Parathyroid adenoma (tissue), 2 donors: Measurements from ENCODE around the gene AP1B1.

Experiments
- H2AFZ ChIP-seq: fragments of 300-600 bp; sonication (generic); one replicate; pipeline ENCODE4 v1.7.0; 2017; ENCODE audit warnings: antibody characterized with exemption, mild to moderate bottlenecking
- H3K27ac ChIP-seq: fragments of 300-600 bp; sonication (generic); one replicate; pipeline ENCODE4 v1.7.0; 2017
- H3K27me3 ChIP-seq: fragments of 300-600 bp; sonication (generic); one replicate; pipeline ENCODE4 v1.7.0; 2017; ENCODE audit warnings: low read length; ENCODE audit not compliant: control insufficient read depth, insufficient read depth
- H3K36me3 ChIP-seq: fragments of 300-600 bp; sonication (generic); one replicate; pipeline ENCODE4 v1.7.0; 2017; ENCODE audit warnings: low read length; ENCODE audit not compliant: control insufficient read depth, insufficient read depth
- H3K4me1 ChIP-seq: fragments of 300-600 bp; sonication (generic); one replicate; pipeline ENCODE4 v1.7.0; 2017; ENCODE audit warnings: control low read depth
- H3K4me2 ChIP-seq: fragments of 300-600 bp; sonication (generic); one replicate; pipeline ENCODE4 v1.7.0; 2017; ENCODE audit warnings: low read length
- H3K4me3 ChIP-seq: fragments of 300-600 bp; sonication (generic); one replicate; pipeline ENCODE4 v1.7.0; 2017; ENCODE audit warnings: low read depth, low read length
- H3K79me2 ChIP-seq: fragments of 300-600 bp; sonication (generic); one replicate; pipeline ENCODE4 v1.7.0; 2017; ENCODE audit warnings: control low read depth
- H3K9ac ChIP-seq: fragments of 300-600 bp; sonication (generic); one replicate; pipeline ENCODE4 v1.7.0; 2017; ENCODE audit warnings: mild to moderate bottlenecking
- H3K9me3 ChIP-seq: fragments of 300-600 bp; sonication (generic); one replicate; pipeline ENCODE4 v1.7.0; 2017; ENCODE audit warnings: low read length; ENCODE audit not compliant: control insufficient read depth
- TF ChIP-seq, protein P1 (sequence below): fragments of 300-600 bp; sonication (generic); IDR thresholded peaks from one replicate; pipeline ENCODE4 v1.7.0; 2017; ENCODE audit warnings: antibody characterized with exemption, mild to moderate bottlenecking
- donor health status: primary hyperparathyroidism.

AP1B1 gene

DNA sequence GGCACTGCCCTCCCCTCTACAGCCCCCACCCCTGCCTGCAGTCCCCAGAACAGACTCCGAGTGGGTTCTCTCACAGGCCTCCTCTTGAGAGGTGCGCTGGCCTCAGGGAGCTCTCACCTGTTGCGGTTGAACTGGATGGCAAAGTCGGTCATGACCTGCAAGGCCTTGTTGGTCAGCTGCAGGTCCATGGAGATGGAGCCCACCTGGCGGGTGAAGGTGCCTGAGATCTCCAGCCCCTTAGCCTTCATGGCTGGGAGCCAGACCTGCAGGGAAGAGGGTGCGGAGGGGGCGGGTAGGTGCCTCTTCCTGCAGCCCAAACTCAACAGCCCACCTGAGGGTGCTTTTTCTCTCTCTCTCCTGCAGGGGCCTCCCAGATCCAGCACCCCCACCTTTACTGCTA is 54.2 kb downstream of the AP1B1 start:
- H3K79me2 ChIP-seq, result no peaks in the 10 kb centered on the region
- H3K4me2 ChIP-seq, result no peak overlapping the region
- no peaks in the 10 kb centered on the region for H3K36me3 ChIP-seq
- no peak overlapping the region for H3K4me3 ChIP-seq
- TF ChIP-seq, protein P1, sequence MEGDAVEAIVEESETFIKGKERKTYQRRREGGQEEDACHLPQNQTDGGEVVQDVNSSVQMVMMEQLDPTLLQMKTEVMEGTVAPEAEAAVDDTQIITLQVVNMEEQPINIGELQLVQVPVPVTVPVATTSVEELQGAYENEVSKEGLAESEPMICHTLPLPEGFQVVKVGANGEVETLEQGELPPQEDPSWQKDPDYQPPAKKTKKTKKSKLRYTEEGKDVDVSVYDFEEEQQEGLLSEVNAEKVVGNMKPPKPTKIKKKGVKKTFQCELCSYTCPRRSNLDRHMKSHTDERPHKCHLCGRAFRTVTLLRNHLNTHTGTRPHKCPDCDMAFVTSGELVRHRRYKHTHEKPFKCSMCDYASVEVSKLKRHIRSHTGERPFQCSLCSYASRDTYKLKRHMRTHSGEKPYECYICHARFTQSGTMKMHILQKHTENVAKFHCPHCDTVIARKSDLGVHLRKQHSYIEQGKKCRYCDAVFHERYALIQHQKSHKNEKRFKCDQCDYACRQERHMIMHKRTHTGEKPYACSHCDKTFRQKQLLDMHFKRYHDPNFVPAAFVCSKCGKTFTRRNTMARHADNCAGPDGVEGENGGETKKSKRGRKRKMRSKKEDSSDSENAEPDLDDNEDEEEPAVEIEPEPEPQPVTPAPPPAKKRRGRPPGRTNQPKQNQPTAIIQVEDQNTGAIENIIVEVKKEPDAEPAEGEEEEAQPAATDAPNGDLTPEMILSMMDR, result no peak
- no peaks in the 10 kb centered on the region for H3K27me3 ChIP-seq
- no peaks in the 10 kb centered on the region for H3K4me1 ChIP-seq
- H3K9ac ChIP-seq, result no peak overlapping the region
- H3K27ac ChIP-seq, result no peak overlapping the region
- no peak overlapping the region for H2AFZ ChIP-seq
- H3K9me3 ChIP-seq, result no peaks in the 10 kb centered on the region

DNA sequence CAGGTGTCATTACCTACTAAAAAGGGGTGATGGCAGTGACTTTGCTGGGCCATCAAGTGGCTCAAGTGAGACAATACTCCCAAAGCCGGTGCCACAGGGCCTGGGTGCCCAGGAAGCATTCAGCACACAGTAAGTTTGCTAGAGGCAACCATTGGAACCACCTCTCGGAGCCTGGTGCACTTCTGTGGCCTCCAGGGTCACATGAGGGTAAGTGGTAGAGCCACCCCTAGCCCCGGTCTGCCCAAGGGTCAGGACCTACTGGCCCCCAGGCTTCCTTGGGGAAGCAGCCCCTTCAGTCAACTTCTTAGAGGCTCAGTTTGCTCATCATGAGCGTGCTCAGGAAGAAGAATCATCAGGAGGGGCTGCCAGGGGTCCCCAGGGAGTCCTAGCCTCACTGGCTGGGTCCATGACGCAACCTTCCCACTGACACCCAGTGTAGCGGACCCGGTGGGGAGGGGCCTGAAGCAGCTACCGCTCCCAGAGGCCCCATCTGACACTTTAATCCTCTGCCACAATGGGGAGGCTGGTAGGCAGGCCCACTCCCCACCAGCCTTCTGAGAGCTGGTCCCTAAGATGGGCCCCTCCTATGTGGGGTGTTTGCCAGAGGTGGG is 55.4 kb downstream of the AP1B1 start:
- no peaks in the 10 kb centered on the region for H3K4me1 ChIP-seq
- H3K9me3 ChIP-seq, result no peaks in the 10 kb centered on the region
- H3K36me3 ChIP-seq, result no peaks in the 10 kb centered on the region
- H3K9ac ChIP-seq, result no peak overlapping the region
- H3K27me3 ChIP-seq, result no peaks in the 10 kb centered on the region
- H3K79me2 ChIP-seq, result no peaks in the 10 kb centered on the region
- no peak overlapping the region for H3K4me2 ChIP-seq
- H3K27ac ChIP-seq, result no peak overlapping the region
- no peak overlapping the region for H2AFZ ChIP-seq
- TF ChIP-seq, protein P1, result no peak
- no peak overlapping the region for H3K4me3 ChIP-seq

DNA sequence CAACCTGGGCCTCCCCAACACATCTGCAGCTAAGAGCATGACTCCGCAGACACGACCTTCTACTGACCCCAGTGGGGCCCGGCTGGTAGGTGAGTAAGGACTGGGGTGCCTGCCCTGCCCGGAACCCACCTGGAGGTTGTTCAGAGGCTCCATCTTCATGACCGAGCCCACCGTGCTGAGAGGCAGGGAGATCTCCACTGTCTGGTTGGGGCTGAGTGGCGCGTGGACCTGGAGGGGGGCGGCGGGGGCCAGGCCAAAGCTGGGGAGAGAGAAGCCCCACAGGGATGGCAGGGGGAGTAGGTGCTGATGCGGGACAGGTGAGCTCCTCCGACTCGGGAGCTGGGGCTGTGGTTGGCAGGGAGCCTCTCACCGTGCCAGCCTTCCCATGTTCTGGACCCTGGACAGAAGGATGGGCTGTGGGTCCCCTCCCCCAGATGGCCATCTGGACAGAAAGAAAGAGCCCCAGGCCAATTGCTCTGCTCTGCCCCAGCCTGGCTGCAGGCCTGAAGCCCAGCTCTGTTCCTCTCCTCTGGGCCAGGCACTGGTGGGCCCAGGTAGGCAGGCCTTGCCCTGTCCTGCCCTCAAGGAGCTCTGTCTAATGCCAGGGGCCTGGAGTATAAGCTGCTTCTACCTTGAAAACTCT is 56.6 kb downstream of the AP1B1 start:
- no peaks in the 10 kb centered on the region for H3K27me3 ChIP-seq
- TF ChIP-seq, protein P1, result no peak
- no peaks in the 10 kb centered on the region for H3K9me3 ChIP-seq
- H3K36me3 ChIP-seq, result no peaks in the 10 kb centered on the region
- H3K4me2 ChIP-seq, result no peak overlapping the region
- H2AFZ ChIP-seq, result no peak overlapping the region
- no peaks in the 10 kb centered on the region for H3K79me2 ChIP-seq
- H3K9ac ChIP-seq, result no peak overlapping the region
- H3K4me1 ChIP-seq, result no peaks in the 10 kb centered on the region
- no peak overlapping the region for H3K4me3 ChIP-seq
- H3K27ac ChIP-seq, result no peak overlapping the region

DNA sequence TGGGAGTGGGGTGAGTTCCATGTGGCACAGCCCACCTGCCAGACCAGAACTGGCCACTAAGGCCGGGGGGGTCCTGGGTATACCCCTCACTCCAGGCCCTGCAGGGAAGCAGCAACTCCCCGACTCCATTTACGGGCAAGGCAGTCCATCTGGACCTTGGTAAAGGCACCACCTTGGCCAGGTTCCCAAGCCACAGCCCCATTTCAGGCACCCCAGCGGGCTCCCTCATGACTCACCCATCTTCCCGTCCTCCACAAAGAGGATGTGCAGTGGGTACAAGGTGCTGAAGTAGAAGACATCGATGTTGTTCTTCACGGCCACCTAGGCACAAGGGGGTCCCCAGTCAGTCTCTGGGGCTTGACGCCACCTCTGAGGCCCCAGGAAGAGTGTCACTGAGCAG is 57.2 kb downstream of the AP1B1 start:
- Histone ChIP-seq H3K4me3 (no peak overlapping the region), H3K4me1 (no peaks in the 10 kb centered on the region), H3K27me3 (no peaks in the 10 kb centered on the region), H3K9me3 (no peaks in the 10 kb centered on the region), H3K79me2 (no peaks in the 10 kb centered on the region), H3K4me2 (no peak overlapping the region), H3K27ac (no peak overlapping the region), H3K9ac (no peak overlapping the region), H3K36me3 (no peaks in the 10 kb centered on the region), H2AFZ (no peak overlapping the region)
- TF ChIP-seq, protein P1, result no peak

DNA sequence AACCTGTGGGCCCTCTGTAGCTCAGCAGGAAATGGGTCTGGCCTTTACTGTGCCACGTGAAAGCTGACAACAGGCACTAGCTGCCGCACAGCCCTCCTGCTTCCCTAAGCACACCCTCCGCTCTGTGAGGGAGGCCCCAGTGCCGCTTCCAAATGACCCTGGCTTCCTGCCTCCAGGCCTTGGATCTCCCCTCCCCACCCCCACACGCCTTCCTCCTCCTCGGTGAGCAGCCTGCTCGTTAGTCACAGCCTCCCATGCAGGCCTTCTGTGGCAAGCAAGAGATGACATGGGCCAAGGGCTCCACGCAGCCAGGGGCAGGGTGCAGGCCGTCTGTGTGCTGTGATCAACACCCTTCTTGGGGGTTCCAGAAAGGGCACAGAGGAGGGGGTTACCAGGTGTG is 57.6 kb downstream of the AP1B1 start:
- no peak overlapping the region for H3K4me3 ChIP-seq
- no peaks in the 10 kb centered on the region for H3K79me2 ChIP-seq
- no peaks in the 10 kb centered on the region for H3K36me3 ChIP-seq
- no peaks in the 10 kb centered on the region for H3K4me1 ChIP-seq
- no peaks in the 10 kb centered on the region for H3K27me3 ChIP-seq
- H3K4me2 ChIP-seq, result no peak overlapping the region
- no peaks in the 10 kb centered on the region for H3K9me3 ChIP-seq
- H3K27ac ChIP-seq, result no peak overlapping the region
- H3K9ac ChIP-seq, result no peak overlapping the region
- TF ChIP-seq, protein P1, result no peak
- H2AFZ ChIP-seq, result no peak overlapping the region
